HepG2 (cell line): ENCODE results near the gene RSRC2. TPM values are rescaled to one million over a fixed set of nuclear protein-coding genes. Genes with fewer than 3 reads are reported as not detected.

Source experiments
- ADNP ChIP-seq: sonication (generic); formaldehyde crosslinking; IDR thresholded peaks from 2 replicates; pipeline ENCODE4 v1.4.0; 2020; ENCODE audit warnings: missing genetic modification reagents
- ARID4A ChIP-seq: sonication (generic); formaldehyde crosslinking; IDR thresholded peaks from 2 replicates; pipeline ENCODE4 v1.5.0; 2020; ENCODE audit warnings: mild to moderate bottlenecking, missing genetic modification reagents, borderline replicate concordance
- BORCS8-MEF2B ChIP-seq: sonication (generic); formaldehyde crosslinking; IDR thresholded peaks from 2 replicates; pipeline ENCODE4 v1.8.0; 2022; ENCODE audit warnings: mild to moderate bottlenecking, missing genetic modification reagents
- CHD2 ChIP-seq: IDR thresholded peaks from 2 replicates; pipeline ENCODE4 v1.6.1; 2011; ENCODE audit warnings: low read depth, low read length, improper control_type of control experiment
- CREBL2 ChIP-seq: sonication (generic); formaldehyde crosslinking; IDR thresholded peaks from 2 replicates; pipeline ENCODE4 v1.8.1; 2023; ENCODE audit warnings: missing genetic modification reagents, mild to moderate bottlenecking, borderline replicate concordance
- ETV6 ChIP-seq: sonication (generic); formaldehyde crosslinking; conservative IDR thresholded peaks from 2 replicates; pipeline ENCODE4 v1.4.0; 2020; ENCODE audit warnings: missing genetic modification reagents
- KMT2B ChIP-seq: IDR thresholded peaks from 2 replicates; pipeline ENCODE4 v1.6.1; 2016; ENCODE audit warnings: missing genetic modification reagents, missing compliant biosample characterization
- ZBTB25 ChIP-seq: IDR thresholded peaks from 2 replicates; pipeline ENCODE4 v1.6.1; 2018; ENCODE audit warnings: missing genetic modification reagents
- ZNF296 ChIP-seq: sonication (generic); formaldehyde crosslinking; conservative IDR thresholded peaks from 2 replicates; pipeline ENCODE4 v1.5.0; 2020; ENCODE audit warnings: mild to moderate bottlenecking, missing genetic modification reagents
- ZNF331 ChIP-seq: sonication (generic); formaldehyde crosslinking; IDR thresholded peaks from 2 replicates; pipeline ENCODE4 v1.4.0; 2020; ENCODE audit warnings: missing genetic modification reagents
- ZNF407 ChIP-seq: sonication (generic); formaldehyde crosslinking; IDR thresholded peaks from one replicate; pipeline ENCODE4 v1.5.1; 2020; ENCODE audit warnings: mild to moderate bottlenecking, missing genetic modification reagents; ENCODE audit errors: not compliant biosample characterization
- ZNF564 ChIP-seq: sonication (generic); formaldehyde crosslinking; IDR thresholded peaks from 2 replicates; pipeline ENCODE4 v1.8.1; 2023; ENCODE audit warnings: mild to moderate bottlenecking, missing genetic modification reagents
- ZNF766 ChIP-seq: sonication (generic); formaldehyde crosslinking; IDR thresholded peaks from 2 replicates; pipeline ENCODE4 v1.5.0; 2020; ENCODE audit warnings: missing genetic modification reagents, borderline replicate concordance
- polyA plus RNA-seq, 8 experiments: library from polyadenylated mRNA; depleted of rRNA in 3 of 8; stranded (reverse) in 7 of 8; unstranded in 1 of 8; fragments of >200 nt; fragmentation: Illumina TruSeq in 4 of 8; extraction: Trizol in 4 of 8; gene quantifications; 2 replicates each; pipeline versions ENCODE4 v1.2.1 to v1.2.3, GENCODE V29; 2011 to 2016; ENCODE audit warnings: low read depth in 4 of 8, missing spikeins in 1 of 8, mixed read lengths in 1 of 8; ENCODE audit not compliant: insufficient read depth in 1 of 8
- total RNA-seq, 5 experiments: library from RNA; depleted of rRNA; stranded (reverse); fragments of >200 nt; fragmentation: Illumina TruSeq; extraction: Trizol; gene quantifications; 2 replicates each; pipeline ENCODE4 v1.2.3, GENCODE V29; 2016; ENCODE audit warnings: low read depth in 1 of 5

RSRC2 gene
- total and polyA plus RNA-seq, 2 of the 13 experiments (the other 11 are each of a cell fraction or from before 2014, with no cell fraction given): 31.4 to 77.8 TPM

- TF ChIP-seq ZNF407 (CRISPR knock-in tag) (no peak), CHD2 (no peak), CREBL2 (CRISPR knock-in tag) (no peak), KMT2B (CRISPR knock-in tag) (no peak; the same call in 1 of the 2 replicates), ZNF296 (CRISPR knock-in tag) (no peak), ARID4A (CRISPR knock-in tag) (peak; percentile 38; the same call in 1 of the 2 replicates), ZBTB25 (CRISPR knock-in tag) (no peak), ZNF766 (CRISPR knock-in tag) (no peak), ADNP (CRISPR knock-in tag) (no peak), ZNF564 (CRISPR knock-in tag) (no peak), BORCS8-MEF2B (CRISPR knock-in tag) (no peak), ETV6 (CRISPR knock-in tag) (0 out of 2 replicates have a peak, but pooled peaks have one; percentile 35), ZNF331 (CRISPR knock-in tag) (peak; percentile 50; the same call in 1 of the 2 replicates)
Observed at GRCh38 chr12:122491991-122492390, 34.7 kb downstream of the RSRC2 start (continued).
